WTC11 (cell line): ENCODE measurements around the gene CRISP2. TPM values are rescaled to one million over a fixed set of nuclear protein-coding genes. Genes with fewer than 3 reads are reported as not detected.

ENCODE experiments used
- ATAC-seq: fragments of 200-7000 bp; cut with Tn5 transposase; 2 replicates; pipeline ENCODE4 v1.10.0; 2021; ENCODE audit warnings: mild to moderate bottlenecking, moderate library complexity
- CTCF ChIA-PET: fragments of 300-600 bp; sonication (Branson Sonifier 250); formaldehyde crosslinking; loops from one replicate; lab custom pipeline; 2021; ENCODE audit warnings: antibody characterized with exemption; lab: Charles Lee
- POLR2A ChIA-PET: fragments of 350-600 bp; sonication (Branson Sonifier 250); formaldehyde crosslinking; loops from one replicate; lab custom pipeline; 2021; ENCODE audit warnings: antibody characterized with exemption; lab: Charles Lee
- DNase-seq: peaks from one replicate; pipeline ENCODE4 v3.0.0; 2021; ENCODE audit warnings: low spot score
- H3K27ac Mint-ChIP-seq: 2 replicates; pipeline ENCODE4 v1.8.0; 2021; ENCODE audit warnings: mixed read lengths
- H3K27me3 Mint-ChIP-seq: 2 replicates; pipeline ENCODE4 v1.8.0; 2021; ENCODE audit warnings: low read depth, mild to moderate bottlenecking, moderate library complexity, mixed read lengths
- H3K36me3 Mint-ChIP-seq: 2 replicates; pipeline ENCODE4 v1.8.0; 2021; ENCODE audit warnings: mixed read lengths
- H3K4me1 Mint-ChIP-seq: 2 replicates; pipeline ENCODE4 v1.8.0; 2022; ENCODE audit warnings: mixed read lengths
- H3K4me3 Mint-ChIP-seq: 2 replicates; pipeline ENCODE4 v1.8.0; 2021; ENCODE audit warnings: mild to moderate bottlenecking, moderate library complexity, mixed read lengths
- H3K9me3 Mint-ChIP-seq: 2 replicates; pipeline ENCODE4 v1.8.0; 2021; ENCODE audit warnings: mixed read lengths
- CREM ChIP-seq: sonication (generic); formaldehyde crosslinking; IDR thresholded peaks from 2 replicates; pipeline ENCODE4 v1.8.1; 2022; ENCODE audit warnings: mild to moderate bottlenecking, missing genetic modification reagents, moderate library complexity
- ERG ChIP-seq: fragments of 250-450 bp; sonication (Bioruptor Pico); IDR thresholded peaks from 2 replicates; pipeline ENCODE4 v1.8.0; 2021; ENCODE audit warnings: mild to moderate bottlenecking
- ESRRA ChIP-seq: sonication (generic); formaldehyde crosslinking; IDR thresholded peaks from 2 replicates; pipeline ENCODE4 v1.8.1; 2022; ENCODE audit warnings: mild to moderate bottlenecking, missing genetic modification reagents, borderline replicate concordance
- FOXK1 ChIP-seq: sonication (generic); formaldehyde crosslinking; IDR thresholded peaks from 2 replicates; pipeline ENCODE4 v1.8.0; 2022; ENCODE audit warnings: mild to moderate bottlenecking, moderate library complexity, missing genetic modification reagents
- JAZF1 ChIP-seq: fragments of 250-450 bp; sonication (Bioruptor Pico); IDR thresholded peaks from 2 replicates; pipeline ENCODE4 v1.9.0; 2021; ENCODE audit warnings: moderate library complexity, mild to moderate bottlenecking, inconsistent platforms
- MXD4 ChIP-seq: fragments of 250-450 bp; sonication (Bioruptor Pico); IDR thresholded peaks from 2 replicates; pipeline ENCODE4 v1.8.0; 2021; ENCODE audit warnings: mild to moderate bottlenecking, moderate library complexity, borderline replicate concordance
- NFYB ChIP-seq: sonication (generic); formaldehyde crosslinking; conservative IDR thresholded peaks from 2 replicates; pipeline ENCODE4 v1.8.0; 2022; ENCODE audit warnings: low read depth, missing genetic modification reagents
- NR1H2 ChIP-seq: sonication (generic); formaldehyde crosslinking; IDR thresholded peaks from 2 replicates; pipeline ENCODE4 v1.9.0; 2021; ENCODE audit warnings: mild to moderate bottlenecking, moderate library complexity, missing genetic modification reagents
- PREB ChIP-seq: sonication (generic); formaldehyde crosslinking; IDR thresholded peaks from 2 replicates; pipeline ENCODE4 v1.8.1; 2022; ENCODE audit warnings: mild to moderate bottlenecking, missing genetic modification reagents, moderate library complexity, borderline replicate concordance
- RORB ChIP-seq: fragments of 250-450 bp; sonication (Bioruptor Pico); IDR thresholded peaks from 2 replicates; pipeline ENCODE4 v1.9.0; 2021; ENCODE audit warnings: mild to moderate bottlenecking
- SP1 ChIP-seq: sonication (generic); formaldehyde crosslinking; conservative IDR thresholded peaks from 2 replicates; pipeline ENCODE4 v1.8.1; 2022; ENCODE audit warnings: missing genetic modification reagents
- STAT6 ChIP-seq: sonication (generic); formaldehyde crosslinking; conservative IDR thresholded peaks from 2 replicates; pipeline ENCODE4 v1.8.1; 2023; ENCODE audit warnings: mild to moderate bottlenecking, low read depth, missing genetic modification reagents, moderate library complexity
- TCF7 ChIP-seq: sonication (generic); formaldehyde crosslinking; IDR thresholded peaks from 2 replicates; pipeline ENCODE4 v1.8.0; 2022; ENCODE audit warnings: mild to moderate bottlenecking, low read depth, missing genetic modification reagents, moderate library complexity
- ZBTB21 ChIP-seq: sonication (generic); formaldehyde crosslinking; IDR thresholded peaks from 2 replicates; pipeline ENCODE4 v1.8.1; 2023; ENCODE audit warnings: mild to moderate bottlenecking, missing genetic modification reagents, borderline replicate concordance
- ZNF121 ChIP-seq: sonication (generic); formaldehyde crosslinking; IDR thresholded peaks from 2 replicates; pipeline ENCODE4 v1.8.0; 2023; ENCODE audit warnings: missing genetic modification reagents
- ZNF416 ChIP-seq: fragments of 250-450 bp; sonication (Bioruptor Pico); IDR thresholded peaks from 2 replicates; pipeline ENCODE4 v1.9.0; 2021; ENCODE audit warnings: mild to moderate bottlenecking, inconsistent platforms
- total RNA-seq: library from RNA; stranded (reverse); gene quantifications from 3 replicates; pipeline ENCODE4 v1.2.3, GENCODE V29; 2021
- TF ChIP-seq, protein P1 (sequence below): fragments of 250-450 bp; sonication (Bioruptor Pico); IDR thresholded peaks from 2 replicates; pipeline ENCODE4 v2.1.2; 2022; ENCODE audit warnings: mild to moderate bottlenecking, moderate library complexity
- TF ChIP-seq, protein P2 (sequence below): sonication (generic); formaldehyde crosslinking; IDR thresholded peaks from 2 replicates; pipeline ENCODE4 v1.8.0; 2022; ENCODE audit warnings: mild to moderate bottlenecking, missing genetic modification reagents
- TF ChIP-seq, protein P3 (sequence below): sonication (generic); formaldehyde crosslinking; IDR thresholded peaks from 2 replicates; pipeline ENCODE4 v1.8.1; 2023; ENCODE audit warnings: mild to moderate bottlenecking, missing genetic modification reagents, moderate library complexity

CRISP2 gene
- total RNA-seq, 1 experiment from 2014 or later, result not detected

- ChIA-PET CTCF (no interaction called here), POLR2A (no interaction called here)
- no peaks in the 10 kb centered on the region for H3K4me1 Mint-ChIP-seq
- peaks cover 23% of the 10 kb centered on the region for H3K9me3 Mint-ChIP-seq
- H3K27ac Mint-ChIP-seq, result no peak overlapping the region
- H3K4me3 Mint-ChIP-seq, result no peak overlapping the region
- H3K36me3 Mint-ChIP-seq, result peaks cover 4% of the 10 kb centered on the region; the same call in 1 of the 2 replicates
- ATAC-seq (no peak), DNase-seq (no peak)
- no peak for TF ChIP-seq FOXK1 (CRISPR knock-in tag)
- TF ChIP-seq STAT6 (CRISPR knock-in tag), result no peak
- TF ChIP-seq ZBTB21 (CRISPR knock-in tag), result no peak
- TF ChIP-seq, protein P1, sequence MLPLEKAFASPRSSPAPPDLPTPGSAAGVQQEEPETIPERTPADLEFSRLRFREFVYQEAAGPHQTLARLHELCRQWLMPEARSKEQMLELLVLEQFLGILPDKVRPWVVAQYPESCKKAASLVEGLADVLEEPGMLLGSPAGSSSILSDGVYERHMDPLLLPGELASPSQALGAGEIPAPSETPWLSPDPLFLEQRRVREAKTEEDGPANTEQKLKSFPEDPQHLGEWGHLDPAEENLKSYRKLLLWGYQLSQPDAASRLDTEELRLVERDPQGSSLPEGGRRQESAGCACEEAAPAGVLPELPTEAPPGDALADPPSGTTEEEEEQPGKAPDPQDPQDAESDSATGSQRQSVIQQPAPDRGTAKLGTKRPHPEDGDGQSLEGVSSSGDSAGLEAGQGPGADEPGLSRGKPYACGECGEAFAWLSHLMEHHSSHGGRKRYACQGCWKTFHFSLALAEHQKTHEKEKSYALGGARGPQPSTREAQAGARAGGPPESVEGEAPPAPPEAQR (CRISPR knock-in tag), result no peak
- TF ChIP-seq, protein P2, sequence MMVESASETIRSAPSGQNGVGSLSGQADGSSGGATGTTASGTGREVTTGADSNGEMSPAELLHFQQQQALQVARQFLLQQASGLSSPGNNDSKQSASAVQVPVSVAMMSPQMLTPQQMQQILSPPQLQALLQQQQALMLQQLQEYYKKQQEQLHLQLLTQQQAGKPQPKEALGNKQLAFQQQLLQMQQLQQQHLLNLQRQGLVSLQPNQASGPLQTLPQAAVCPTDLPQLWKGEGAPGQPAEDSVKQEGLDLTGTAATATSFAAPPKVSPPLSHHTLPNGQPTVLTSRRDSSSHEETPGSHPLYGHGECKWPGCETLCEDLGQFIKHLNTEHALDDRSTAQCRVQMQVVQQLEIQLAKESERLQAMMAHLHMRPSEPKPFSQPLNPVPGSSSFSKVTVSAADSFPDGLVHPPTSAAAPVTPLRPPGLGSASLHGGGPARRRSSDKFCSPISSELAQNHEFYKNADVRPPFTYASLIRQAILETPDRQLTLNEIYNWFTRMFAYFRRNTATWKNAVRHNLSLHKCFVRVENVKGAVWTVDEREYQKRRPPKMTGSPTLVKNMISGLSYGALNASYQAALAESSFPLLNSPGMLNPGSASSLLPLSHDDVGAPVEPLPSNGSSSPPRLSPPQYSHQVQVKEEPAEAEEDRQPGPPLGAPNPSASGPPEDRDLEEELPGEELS (CRISPR knock-in tag), result no peak
- no peak for TF ChIP-seq PREB (CRISPR knock-in tag)
- TF ChIP-seq ESRRA (CRISPR knock-in tag), result no peak
- TF ChIP-seq ZNF121 (CRISPR knock-in tag), result no peak
- no peak for TF ChIP-seq ERG
- TF ChIP-seq SP1, result no peak
- TF ChIP-seq ZNF416, result no peak
- no peak for TF ChIP-seq JAZF1
- no peak for TF ChIP-seq MXD4 (CRISPR knock-in tag)
- TF ChIP-seq, protein P3, sequence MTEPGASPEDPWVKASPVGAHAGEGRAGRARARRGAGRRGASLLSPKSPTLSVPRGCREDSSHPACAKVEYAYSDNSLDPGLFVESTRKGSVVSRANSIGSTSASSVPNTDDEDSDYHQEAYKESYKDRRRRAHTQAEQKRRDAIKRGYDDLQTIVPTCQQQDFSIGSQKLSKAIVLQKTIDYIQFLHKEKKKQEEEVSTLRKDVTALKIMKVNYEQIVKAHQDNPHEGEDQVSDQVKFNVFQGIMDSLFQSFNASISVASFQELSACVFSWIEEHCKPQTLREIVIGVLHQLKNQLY, result no peak
- TF ChIP-seq TCF7, result no peak
- TF ChIP-seq NR1H2 (CRISPR knock-in tag), result no peak
- TF ChIP-seq RORB (CRISPR knock-in tag), result no peak
- TF ChIP-seq CREM (CRISPR knock-in tag), result no peak
- no peak for TF ChIP-seq NFYB (CRISPR knock-in tag)
- no peaks in the 10 kb centered on the region for H3K27me3 Mint-ChIP-seq
These were observed 37.5 kb downstream of the CRISP2 start for GRCh38 chr6:49675816-49676215.
